ENCODE measurements around the gene SLIT1. TPM values are rescaled to one million over a fixed set of nuclear protein-coding genes. Genes with fewer than 3 reads are reported as not detected.

The SLIT1 gene
- total RNA-seq, 4 donors from 2014 or later = not detected

DNA sequence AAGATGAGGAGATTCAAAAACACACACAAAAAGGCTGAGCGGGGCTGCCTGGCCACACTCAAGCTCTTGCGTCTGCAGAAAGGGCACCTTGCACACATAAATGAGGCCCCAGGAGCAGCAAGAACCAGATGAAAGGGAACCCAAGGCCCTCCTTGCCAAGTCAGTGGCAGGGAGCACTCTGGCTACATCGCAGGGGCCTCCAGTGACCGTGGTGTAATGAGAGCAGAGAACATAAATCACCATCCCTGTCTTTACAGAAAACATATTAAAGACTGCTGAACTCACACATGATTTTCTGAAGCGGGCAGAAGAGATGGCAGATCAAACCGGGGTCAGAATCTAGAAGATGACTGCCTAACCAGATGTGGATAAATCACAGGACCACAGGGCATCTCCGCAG lies 80.5 kb downstream of the SLIT1 start:
- DNase-seq (ENCODE audit: low spot score in 2 of 2) = no peak
- 75 to 83% methylated on average over 7 of the region's 7 CpGs for WGBS, 2 donors
- H3K4me3 ChIP-seq (ENCODE audit: low read depth, poor library complexity, severe bottlenecking) = no peak overlapping the region
- intact Hi-C loops (cut with DNase I; ENCODE audit: low total_unique reads) = no loop called here
- TF ChIP-seq, protein P1, sequence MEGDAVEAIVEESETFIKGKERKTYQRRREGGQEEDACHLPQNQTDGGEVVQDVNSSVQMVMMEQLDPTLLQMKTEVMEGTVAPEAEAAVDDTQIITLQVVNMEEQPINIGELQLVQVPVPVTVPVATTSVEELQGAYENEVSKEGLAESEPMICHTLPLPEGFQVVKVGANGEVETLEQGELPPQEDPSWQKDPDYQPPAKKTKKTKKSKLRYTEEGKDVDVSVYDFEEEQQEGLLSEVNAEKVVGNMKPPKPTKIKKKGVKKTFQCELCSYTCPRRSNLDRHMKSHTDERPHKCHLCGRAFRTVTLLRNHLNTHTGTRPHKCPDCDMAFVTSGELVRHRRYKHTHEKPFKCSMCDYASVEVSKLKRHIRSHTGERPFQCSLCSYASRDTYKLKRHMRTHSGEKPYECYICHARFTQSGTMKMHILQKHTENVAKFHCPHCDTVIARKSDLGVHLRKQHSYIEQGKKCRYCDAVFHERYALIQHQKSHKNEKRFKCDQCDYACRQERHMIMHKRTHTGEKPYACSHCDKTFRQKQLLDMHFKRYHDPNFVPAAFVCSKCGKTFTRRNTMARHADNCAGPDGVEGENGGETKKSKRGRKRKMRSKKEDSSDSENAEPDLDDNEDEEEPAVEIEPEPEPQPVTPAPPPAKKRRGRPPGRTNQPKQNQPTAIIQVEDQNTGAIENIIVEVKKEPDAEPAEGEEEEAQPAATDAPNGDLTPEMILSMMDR (IDR thresholded peaks at IDR 0.05) = no peak
- TF ChIP-seq POLR2A (IDR thresholded peaks at IDR 0.05) = no peak

- TF ChIP-seq POLR2A (IDR thresholded peaks at IDR 0.05) = no peak
- TF ChIP-seq, protein P1 (IDR thresholded peaks at IDR 0.05) = no peak
- intact Hi-C loops (cut with DNase I; ENCODE audit: low total_unique reads) = no loop called here
- no peak for DNase-seq (ENCODE audit: low spot score in 2 of 2)
- 69% methylated on average over 14 of the region's 14 CpGs for WGBS, 2 donors
- H3K4me3 ChIP-seq (ENCODE audit: low read depth, poor library complexity, severe bottlenecking) = no peak overlapping the region
Observed at GRCh38 chr10:97103316-97104080, 82.3 kb downstream of the SLIT1 start.

GRCh38 chr10:97102441-97102840 lies 83.3 kb downstream of the SLIT1 start:
- WGBS, 2 donors = 91 to 92% methylated on average over 6 of the region's 6 CpGs
- no peak overlapping the region for H3K4me3 ChIP-seq (ENCODE audit: low read depth, poor library complexity, severe bottlenecking)
- intact Hi-C loops (cut with DNase I; ENCODE audit: low total_unique reads) = no loop called here
- no peak for TF ChIP-seq POLR2A (IDR thresholded peaks at IDR 0.05)
- TF ChIP-seq, protein P1 (IDR thresholded peaks at IDR 0.05) = no peak
- no peak for DNase-seq (ENCODE audit: low spot score in 2 of 2)

DNA sequence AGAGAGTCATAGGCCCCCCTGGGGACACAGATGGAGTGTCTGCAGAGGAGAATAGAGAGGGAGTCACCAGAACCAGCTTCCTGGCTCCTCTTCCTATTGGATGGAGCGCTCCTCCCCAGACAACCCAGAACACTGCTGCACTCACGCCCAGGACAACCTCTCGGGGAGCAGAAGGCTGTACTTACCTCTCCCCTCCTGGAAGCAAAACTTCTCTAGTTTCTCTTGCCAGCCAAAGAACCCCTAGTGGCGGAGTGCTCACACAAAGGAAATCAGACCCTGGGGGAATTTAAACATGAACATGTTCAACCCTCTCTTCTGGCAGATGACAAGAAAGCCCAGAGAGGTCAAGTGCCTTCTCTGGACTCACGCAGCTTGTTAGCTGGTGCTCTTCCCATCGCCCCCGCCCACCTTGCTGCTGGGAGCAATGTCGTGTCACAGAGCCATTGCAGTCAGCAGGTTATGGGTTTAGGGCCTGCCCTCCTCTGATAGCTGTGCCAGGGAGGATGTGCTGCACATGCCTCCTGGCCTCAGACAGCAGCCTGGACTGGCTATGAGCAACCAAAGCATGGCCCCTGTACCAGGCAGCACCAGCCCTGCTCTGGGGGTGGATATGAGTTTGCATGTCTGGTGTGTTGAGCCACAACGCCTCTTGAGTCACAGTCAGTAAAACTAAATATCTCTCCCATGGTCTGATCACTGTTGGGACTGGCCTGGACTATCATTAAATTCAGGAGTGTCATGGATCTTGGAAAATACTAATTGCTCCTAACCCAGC lies 84.4 kb downstream of the SLIT1 start:
- intact Hi-C loops (cut with DNase I; ENCODE audit: low total_unique reads) = no loop called here
- TF ChIP-seq POLR2A (IDR thresholded peaks at IDR 0.05) = no peak
- TF ChIP-seq, protein P1 (IDR thresholded peaks at IDR 0.05) = no peak
- 75 to 77% methylated on average over 8 to 9 of the region's 9 CpGs for WGBS, 2 donors
- DNase-seq (ENCODE audit: low spot score in 2 of 2) = no peak
- no peak overlapping the region for H3K4me3 ChIP-seq (ENCODE audit: low read depth, poor library complexity, severe bottlenecking)

DNA sequence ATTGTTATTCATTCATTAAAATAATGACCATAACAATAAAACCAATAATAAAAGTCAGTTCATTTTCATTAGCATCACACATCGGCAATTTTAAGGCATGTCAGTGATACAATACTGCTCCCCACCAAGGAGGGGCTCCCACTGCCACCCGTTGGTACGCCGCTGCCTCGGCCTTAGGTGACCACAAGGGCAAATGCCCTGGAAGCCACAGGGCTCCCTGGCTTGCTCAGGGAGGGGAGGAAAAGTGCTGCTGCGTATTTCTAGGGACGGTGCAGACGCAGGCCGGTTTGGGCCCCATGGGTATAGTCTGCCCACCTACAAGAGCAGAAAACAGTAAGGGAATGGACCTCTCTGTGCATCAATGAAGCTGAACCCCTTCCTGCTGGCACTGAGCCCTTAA lies 85.1 kb downstream of the SLIT1 start:
- intact Hi-C loops (cut with DNase I; ENCODE audit: low total_unique reads) = no loop called here
- H3K4me3 ChIP-seq (ENCODE audit: low read depth, poor library complexity, severe bottlenecking) = no peak overlapping the region
- TF ChIP-seq POLR2A (IDR thresholded peaks at IDR 0.05) = no peak
- TF ChIP-seq, protein P1 (IDR thresholded peaks at IDR 0.05) = no peak
- WGBS, 2 donors = 86 to 89% methylated on average over 9 of the region's 9 CpGs
- no peak for DNase-seq (ENCODE audit: low spot score in 2 of 2)

Data from lower leg skin (tissue), 4 donors.